ENCODE measurements around the gene RFLNA.

Gene RFLNA

DNA sequence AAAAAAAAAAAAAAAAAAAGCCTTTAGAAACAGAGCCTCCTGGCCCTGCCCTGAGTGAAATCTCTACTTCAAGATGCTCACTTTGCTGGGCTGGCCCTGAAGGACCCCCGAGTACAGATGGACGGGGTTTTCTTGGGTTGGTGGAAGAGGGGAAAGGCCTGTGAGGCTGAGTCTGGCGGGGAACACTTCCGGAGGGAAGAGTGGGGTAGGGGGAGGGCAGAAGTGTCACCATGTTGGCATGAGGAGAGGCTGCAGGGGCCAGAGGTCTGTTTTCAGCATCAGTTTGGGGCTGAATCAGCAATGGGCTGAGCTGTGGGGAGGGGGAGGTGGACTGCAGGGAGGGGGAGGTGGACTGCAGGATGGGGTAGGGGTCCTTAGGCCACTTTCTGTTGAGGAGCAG lies 15.3 kb downstream of the RFLNA start:
- TF ChIP-seq TEAD4 (IDR thresholded peaks at IDR 0.05) (no peak), FOXM1 (IDR thresholded peaks at IDR 0.05; ENCODE audit: borderline replicate concordance, low read depth) (no peak), CREB1 (IDR thresholded peaks at IDR 0.05; ENCODE audit: low read depth) (no peak), TAF1 (IDR thresholded peaks at IDR 0.05; ENCODE audit: low read depth) (no peak), YY1 (IDR thresholded peaks at IDR 0.05; ENCODE audit: low read depth) (no peak)
- TF ChIP-seq, protein P1, sequence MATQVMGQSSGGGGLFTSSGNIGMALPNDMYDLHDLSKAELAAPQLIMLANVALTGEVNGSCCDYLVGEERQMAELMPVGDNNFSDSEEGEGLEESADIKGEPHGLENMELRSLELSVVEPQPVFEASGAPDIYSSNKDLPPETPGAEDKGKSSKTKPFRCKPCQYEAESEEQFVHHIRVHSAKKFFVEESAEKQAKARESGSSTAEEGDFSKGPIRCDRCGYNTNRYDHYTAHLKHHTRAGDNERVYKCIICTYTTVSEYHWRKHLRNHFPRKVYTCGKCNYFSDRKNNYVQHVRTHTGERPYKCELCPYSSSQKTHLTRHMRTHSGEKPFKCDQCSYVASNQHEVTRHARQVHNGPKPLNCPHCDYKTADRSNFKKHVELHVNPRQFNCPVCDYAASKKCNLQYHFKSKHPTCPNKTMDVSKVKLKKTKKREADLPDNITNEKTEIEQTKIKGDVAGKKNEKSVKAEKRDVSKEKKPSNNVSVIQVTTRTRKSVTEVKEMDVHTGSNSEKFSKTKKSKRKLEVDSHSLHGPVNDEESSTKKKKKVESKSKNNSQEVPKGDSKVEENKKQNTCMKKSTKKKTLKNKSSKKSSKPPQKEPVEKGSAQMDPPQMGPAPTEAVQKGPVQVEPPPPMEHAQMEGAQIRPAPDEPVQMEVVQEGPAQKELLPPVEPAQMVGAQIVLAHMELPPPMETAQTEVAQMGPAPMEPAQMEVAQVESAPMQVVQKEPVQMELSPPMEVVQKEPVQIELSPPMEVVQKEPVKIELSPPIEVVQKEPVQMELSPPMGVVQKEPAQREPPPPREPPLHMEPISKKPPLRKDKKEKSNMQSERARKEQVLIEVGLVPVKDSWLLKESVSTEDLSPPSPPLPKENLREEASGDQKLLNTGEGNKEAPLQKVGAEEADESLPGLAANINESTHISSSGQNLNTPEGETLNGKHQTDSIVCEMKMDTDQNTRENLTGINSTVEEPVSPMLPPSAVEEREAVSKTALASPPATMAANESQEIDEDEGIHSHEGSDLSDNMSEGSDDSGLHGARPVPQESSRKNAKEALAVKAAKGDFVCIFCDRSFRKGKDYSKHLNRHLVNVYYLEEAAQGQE (IDR thresholded peaks at IDR 0.05; ENCODE audit: low read depth), result no peak

DNA sequence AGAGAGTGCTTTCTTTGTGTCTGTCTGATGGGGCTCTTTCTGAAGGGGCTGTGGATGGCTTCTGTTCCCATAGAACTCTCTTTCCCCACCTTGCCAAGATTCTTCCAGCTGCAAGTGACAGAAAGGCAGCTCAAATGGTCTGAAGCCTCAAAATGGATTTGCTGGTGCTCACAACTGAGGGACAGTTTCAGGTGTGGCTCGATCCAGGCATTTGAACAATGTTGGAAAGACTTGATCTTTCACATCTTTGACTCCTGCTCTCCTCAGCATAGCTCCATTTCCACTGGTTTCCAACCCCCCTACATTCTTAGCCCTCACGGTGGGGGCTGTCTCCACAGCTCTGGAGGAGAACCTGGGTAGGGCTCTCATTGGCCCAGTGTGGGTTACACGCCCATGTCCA lies 15.9 kb downstream of the RFLNA start:
- no peak for TF ChIP-seq CEBPB (IDR thresholded peaks at IDR 0.05)
- TF ChIP-seq, protein P1 (IDR thresholded peaks at IDR 0.05; ENCODE audit: low read depth), result no peak

DNA sequence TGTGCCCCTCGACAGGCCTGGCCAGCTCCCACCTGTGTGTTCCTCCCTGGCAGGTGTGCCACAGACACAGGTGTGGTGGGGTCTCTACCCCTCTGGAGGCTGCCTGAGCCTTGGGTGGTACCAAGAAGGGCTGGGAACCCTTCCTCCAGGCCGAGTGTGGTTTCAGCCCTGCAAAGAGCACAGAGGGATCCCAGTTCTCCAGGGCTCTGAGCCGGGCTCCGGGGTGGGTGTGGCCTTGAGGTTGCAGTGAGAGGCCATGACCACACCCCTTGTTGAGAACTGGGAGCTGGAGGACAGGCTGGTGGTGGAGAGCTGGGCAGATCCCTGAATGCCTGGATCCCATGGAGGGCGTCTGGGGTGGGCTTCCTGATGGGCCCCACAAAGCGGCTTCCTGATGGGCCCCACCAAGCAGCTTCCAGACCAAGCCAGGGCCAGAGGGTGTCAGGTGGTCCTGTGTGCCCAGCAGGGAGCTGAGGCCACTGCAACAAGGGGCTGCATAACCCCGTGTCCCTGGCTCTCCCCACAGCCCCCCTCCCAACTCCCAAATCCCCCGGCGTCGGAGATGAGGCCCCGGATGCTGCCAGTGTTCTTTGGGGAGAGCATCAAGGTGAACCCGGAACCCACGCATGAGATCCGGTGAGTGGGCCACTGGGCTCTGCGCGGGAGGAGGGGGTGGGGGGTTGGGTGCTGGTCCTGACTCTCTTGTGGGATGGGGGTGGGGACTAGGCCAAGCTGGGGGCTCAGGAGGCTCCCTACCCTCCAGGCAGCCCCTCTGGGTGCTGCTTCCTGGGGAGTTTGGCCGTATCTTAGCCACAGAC lies 16.6 kb downstream of the RFLNA start:
- no peak for TF ChIP-seq EGR1 (IDR thresholded peaks at IDR 0.05)
- TF ChIP-seq, protein P2, sequence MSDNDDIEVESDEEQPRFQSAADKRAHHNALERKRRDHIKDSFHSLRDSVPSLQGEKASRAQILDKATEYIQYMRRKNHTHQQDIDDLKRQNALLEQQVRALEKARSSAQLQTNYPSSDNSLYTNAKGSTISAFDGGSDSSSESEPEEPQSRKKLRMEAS (IDR thresholded peaks at IDR 0.05), result no peak
- TF ChIP-seq, protein P1 (IDR thresholded peaks at IDR 0.05; ENCODE audit: low read depth), result no peak
- TF ChIP-seq ZBTB7A (IDR thresholded peaks at IDR 0.05; ENCODE audit: low read depth), result no peak
- TF ChIP-seq YY1 (IDR thresholded peaks at IDR 0.05; ENCODE audit: low read depth), result no peak
- TF ChIP-seq EP300 (IDR thresholded peaks at IDR 0.05; ENCODE audit: borderline replicate concordance), result no peak
- no peak for TF ChIP-seq NFIC (IDR thresholded peaks at IDR 0.05)
- no peak for TF ChIP-seq TEAD4 (IDR thresholded peaks at IDR 0.05)
- TF ChIP-seq CREB1 (IDR thresholded peaks at IDR 0.05; ENCODE audit: low read depth), result no peak
- no peak for TF ChIP-seq RAD21 (IDR thresholded peaks at IDR 0.05; ENCODE audit: low read depth)
- no peak for TF ChIP-seq CEBPB (IDR thresholded peaks at IDR 0.05)
- TF ChIP-seq FOXM1 (IDR thresholded peaks at IDR 0.05; ENCODE audit: borderline replicate concordance, low read depth), result no peak
- TF ChIP-seq, protein P3, sequence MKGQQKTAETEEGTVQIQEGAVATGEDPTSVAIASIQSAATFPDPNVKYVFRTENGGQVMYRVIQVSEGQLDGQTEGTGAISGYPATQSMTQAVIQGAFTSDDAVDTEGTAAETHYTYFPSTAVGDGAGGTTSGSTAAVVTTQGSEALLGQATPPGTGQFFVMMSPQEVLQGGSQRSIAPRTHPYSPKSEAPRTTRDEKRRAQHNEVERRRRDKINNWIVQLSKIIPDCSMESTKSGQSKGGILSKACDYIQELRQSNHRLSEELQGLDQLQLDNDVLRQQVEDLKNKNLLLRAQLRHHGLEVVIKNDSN (IDR thresholded peaks at IDR 0.05), result no peak
- TF ChIP-seq TCF12 (IDR thresholded peaks at IDR 0.05; ENCODE audit: low read depth), result no peak
- TF ChIP-seq TAF1 (IDR thresholded peaks at IDR 0.05; ENCODE audit: low read depth), result no peak

DNA sequence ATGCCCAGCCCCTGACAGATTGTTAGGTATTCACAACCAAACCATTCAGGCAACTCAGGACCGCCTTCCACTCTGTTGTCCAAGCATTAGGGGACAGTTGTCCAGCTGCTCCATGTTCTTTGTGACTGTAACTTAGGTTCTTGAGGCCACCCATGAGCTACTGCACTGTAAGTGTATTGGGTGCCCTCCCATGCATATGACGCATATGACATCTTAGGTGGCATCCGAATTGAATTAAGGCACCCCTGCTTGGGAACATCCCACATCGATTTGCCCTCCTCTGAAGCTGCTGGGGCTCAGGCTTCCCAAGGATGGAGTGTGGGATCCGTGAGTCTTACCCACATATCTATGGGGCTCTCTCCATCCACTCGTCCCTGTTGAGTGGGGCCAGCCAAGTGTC lies 17.7 kb downstream of the RFLNA start:
- TF ChIP-seq CREB1 (IDR thresholded peaks at IDR 0.05; ENCODE audit: low read depth) (no peak), NFIC (IDR thresholded peaks at IDR 0.05) (no peak), TCF12 (IDR thresholded peaks at IDR 0.05; ENCODE audit: low read depth) (no peak), TAF1 (IDR thresholded peaks at IDR 0.05; ENCODE audit: low read depth) (no peak)

DNA sequence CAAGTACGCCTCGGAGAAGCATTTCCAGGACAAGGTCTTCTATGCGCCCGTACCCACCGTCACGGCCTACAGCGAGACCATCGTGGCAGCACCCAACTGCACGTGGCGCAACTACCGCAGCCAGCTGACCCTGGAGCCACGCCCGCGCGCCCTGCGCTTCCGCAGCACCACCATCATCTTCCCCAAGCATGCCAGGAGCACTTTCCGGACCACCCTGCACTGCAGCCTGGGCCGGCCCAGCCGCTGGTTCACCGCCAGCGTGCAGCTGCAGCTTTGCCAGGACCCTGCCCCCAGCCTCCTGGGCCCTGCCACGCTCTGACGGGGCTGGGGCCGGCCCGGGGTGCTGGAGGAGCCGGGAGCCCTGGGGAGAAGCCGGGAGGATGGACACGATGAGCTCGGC lies 19.3 kb downstream of the RFLNA start:
- TF ChIP-seq CEBPB (IDR thresholded peaks at IDR 0.05), result no peak
- TF ChIP-seq ZBTB7A (IDR thresholded peaks at IDR 0.05; ENCODE audit: low read depth), result no peak
- TF ChIP-seq EGR1 (IDR thresholded peaks at IDR 0.05), result no peak
- TF ChIP-seq TCF12 (IDR thresholded peaks at IDR 0.05; ENCODE audit: low read depth), result no peak
- TF ChIP-seq EP300 (IDR thresholded peaks at IDR 0.05; ENCODE audit: borderline replicate concordance), result no peak
- TF ChIP-seq TAF1 (IDR thresholded peaks at IDR 0.05; ENCODE audit: low read depth), result no peak
- TF ChIP-seq CREB1 (IDR thresholded peaks at IDR 0.05; ENCODE audit: low read depth), result no peak
- no peak for TF ChIP-seq FOXM1 (IDR thresholded peaks at IDR 0.05; ENCODE audit: borderline replicate concordance, low read depth)
- no peak for TF ChIP-seq TEAD4 (IDR thresholded peaks at IDR 0.05)
- TF ChIP-seq, protein P3 (IDR thresholded peaks at IDR 0.05), result no peak
- TF ChIP-seq, protein P1 (IDR thresholded peaks at IDR 0.05; ENCODE audit: low read depth), result no peak
- TF ChIP-seq, protein P2 (IDR thresholded peaks at IDR 0.05), result no peak
- no peak for TF ChIP-seq NFIC (IDR thresholded peaks at IDR 0.05)
- TF ChIP-seq RAD21 (IDR thresholded peaks at IDR 0.05; ENCODE audit: low read depth), result no peak
- TF ChIP-seq YY1 (IDR thresholded peaks at IDR 0.05; ENCODE audit: low read depth), result no peak

Data from Ishikawa (cell line).